Gastrocnemius medialis (tissue), 4 donors: ENCODE results near the gene NOP9.

Experiments
- CTCF ChIP-seq, 5 experiments: fragments of 450-650 bp in 3 of 5; fragments of 200-600 bp in 2 of 5; sonication (generic) in 2 of 5; IDR thresholded peaks in 4 of 5; conservative IDR thresholded peaks in 1 of 5; 1 replicate in 4 of 5; 2 replicates in 1 of 5; pipeline ENCODE4 v1.5.1; 2016 to 2019; ENCODE audit warnings: antibody characterized with exemption in 5 of 5, mild to moderate bottlenecking in 3 of 5, moderate library complexity in 3 of 5
- POLR2A ChIP-seq, 2 donors: fragments of 450-650 bp; IDR thresholded peaks; one replicate each; pipeline ENCODE4 v1.6.1; 2017; ENCODE audit warnings: antibody characterized with exemption in 2 of 2, mild to moderate bottlenecking in 2 of 2, moderate library complexity in 2 of 2

GRCh38 chr14:24337144-24337823 is 37.6 kb downstream of the NOP9 start:
- no peak for TF ChIP-seq CTCF (IDR thresholded peaks at IDR 0.05 in 4 of 5, conservative IDR thresholded peaks at IDR 0.05 in 1 of 5)
- no peak for TF ChIP-seq POLR2A (IDR thresholded peaks at IDR 0.05)
